HG03439 (cell line): Measurements from ENCODE around the gene RYK.
"Not testable (repeated sequence)": the region's sequence is repeated elsewhere in the genome, so short reads cannot be mapped to it uniquely, and the experiment has no call there.

Source experiments
- ATAC-seq: cut with Tn5 transposase; IDR thresholded peaks from one replicate; pipeline ENCODE4 v1.9.1; 2021; ENCODE audit warnings: mild to moderate bottlenecking, moderate library complexity; ENCODE audit not compliant: unreplicated experiment

Gene RYK

DNA sequence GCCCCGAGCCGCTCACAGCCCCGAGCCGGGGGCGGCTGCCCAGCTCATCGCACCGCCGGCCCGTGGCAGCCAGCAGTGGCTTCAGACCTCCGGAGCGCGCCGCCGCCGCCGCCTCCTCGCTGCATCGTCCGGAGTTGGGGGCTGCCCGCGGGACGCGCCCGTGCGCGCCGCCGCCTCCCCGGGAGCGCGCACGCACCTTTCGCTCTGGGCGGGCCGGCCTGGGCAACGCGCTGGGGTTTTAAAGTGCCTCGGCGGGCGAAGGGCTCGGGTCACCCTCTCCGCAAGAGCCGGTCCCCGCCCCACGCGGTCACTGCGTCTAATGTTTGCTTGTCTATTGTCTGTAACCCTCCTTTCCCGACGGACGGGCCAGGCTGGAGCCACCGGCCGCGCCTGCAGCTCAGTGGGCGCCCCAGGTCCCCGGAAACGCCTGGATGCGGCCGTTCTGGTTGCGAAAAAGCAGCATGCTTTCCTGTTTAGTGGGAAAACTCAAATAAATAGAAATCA, at the start of gene RYK:
Gene RYK, minus strand, starts transcription at position 143 of the 504 bp plus-strand sequence. CDS start 205 bp downstream, outside the sequence.
- ATAC-seq = peak; percentile 87

DNA sequence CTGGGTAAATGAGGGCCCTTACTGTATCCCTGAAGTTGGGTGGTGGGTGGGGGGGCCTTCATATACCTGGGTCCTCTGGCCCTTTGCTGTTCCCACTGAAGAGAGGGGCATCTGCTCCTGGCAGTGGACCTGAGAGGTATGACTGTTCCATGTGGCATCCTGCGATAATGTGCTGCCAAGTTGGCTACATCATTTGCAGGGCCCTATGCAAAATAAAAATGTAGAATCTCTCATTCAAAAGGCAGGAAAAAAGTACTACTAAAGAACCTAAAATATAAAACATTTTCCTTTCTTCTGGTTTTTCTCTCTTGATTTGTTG, 49.2 kb upstream of the RYK start:
- no peak for ATAC-seq

DNA sequence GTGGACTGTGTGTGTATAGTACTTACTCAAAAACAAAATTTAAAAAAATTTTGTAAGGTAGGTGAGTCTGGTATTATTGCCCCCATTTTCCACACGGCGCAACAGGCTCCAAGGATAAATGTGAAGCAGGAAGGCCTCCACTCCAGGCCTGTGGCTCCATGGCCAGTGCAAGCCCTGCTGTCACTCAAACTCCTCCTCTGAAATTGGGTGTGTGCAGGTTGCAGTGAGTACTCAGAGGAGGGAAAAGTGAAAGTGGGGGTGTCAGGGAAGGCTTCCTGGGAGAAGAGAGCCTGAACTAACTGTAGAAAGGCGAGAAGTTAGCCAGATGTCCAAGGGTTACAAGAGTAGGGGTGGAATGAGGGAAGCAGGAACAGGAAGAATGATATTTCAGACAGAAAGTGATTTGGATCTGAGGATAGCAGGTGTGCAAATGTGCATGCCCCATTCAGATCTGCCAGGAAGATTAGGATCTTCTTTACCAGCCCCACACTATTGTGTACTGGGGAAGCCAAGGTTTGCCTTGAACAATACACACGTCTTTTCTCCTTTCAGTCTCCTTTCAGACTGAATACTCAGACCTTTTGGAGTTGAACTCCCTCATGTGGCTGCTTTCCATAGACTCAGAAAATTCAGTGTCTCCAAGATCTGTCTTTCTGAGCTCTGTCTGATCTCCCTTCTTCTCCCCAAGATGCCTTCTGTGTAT, 48.7 kb upstream of the RYK start:
- ATAC-seq = no peak

GRCh38 chr3:134298249-134298648, 47.6 kb upstream of the RYK start:
- no peak for ATAC-seq

- ATAC-seq = no peak
Observed at GRCh38 chr3:134296616-134297015, 46.0 kb upstream of the RYK start.

DNA sequence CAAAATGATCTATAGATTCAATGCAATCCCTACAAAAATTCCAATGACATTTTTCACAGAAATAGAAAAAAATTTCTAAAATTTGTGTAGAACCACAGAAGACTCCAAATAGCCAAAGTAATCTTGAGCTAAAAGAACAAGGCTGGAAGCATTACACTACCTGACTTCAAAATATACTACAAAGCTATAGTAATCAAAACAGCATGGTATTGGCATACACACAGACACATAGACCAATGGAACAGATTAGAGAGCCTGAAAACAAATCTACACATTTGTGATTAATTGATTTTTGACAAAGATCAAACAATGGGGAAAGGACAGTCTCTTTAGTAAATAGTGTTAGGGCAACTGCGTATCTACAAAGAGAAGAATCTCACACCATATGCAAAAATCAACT, 45.3 kb upstream of the RYK start:
- no peak for ATAC-seq

- peak; percentile 100 for ATAC-seq
Observed at GRCh38 chr3:134294302-134295280, 43.9 kb upstream of the RYK start.

GRCh38 chr3:134291319-134292254, 40.9 kb upstream of the RYK start:
- no peak for ATAC-seq

DNA sequence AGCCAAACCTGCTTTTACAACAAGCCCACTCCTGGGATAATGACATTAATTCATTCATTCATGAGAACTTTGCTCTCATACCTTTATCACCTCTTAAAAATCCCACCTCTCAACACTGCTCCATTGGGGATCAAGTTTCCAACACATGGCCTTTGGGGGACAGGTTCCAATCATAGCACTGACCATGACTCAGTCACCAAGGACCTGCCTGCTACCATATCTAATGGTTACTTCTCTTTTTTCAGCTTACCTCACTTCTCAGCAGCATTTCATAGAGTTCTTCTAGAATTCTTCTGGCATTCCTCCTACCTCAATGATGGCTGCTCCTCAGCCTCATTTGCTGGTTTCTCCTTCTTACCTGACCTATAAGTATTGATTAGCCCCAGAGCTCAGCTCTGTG, 36.9 kb upstream of the RYK start:
- no peak for ATAC-seq

DNA sequence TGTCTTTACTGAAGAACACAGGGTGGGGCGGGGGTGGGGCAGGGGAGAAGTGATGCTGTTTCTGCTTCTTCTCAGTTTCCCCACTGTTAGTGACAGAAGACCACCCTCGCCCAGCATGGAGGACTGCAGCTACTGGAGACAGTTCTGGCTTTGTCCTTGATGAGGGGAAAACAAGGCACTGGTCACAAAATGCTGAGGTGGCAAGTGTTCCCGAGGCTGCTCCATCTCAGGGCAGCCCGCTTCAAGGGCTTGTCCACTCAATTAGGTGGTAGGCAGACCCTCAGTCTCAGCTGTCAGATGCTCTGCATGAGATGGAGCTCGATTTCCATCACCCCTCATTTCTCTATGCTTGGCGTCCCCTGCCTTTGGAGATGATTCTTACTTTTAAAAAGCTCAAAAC, 33.8 kb upstream of the RYK start:
- ATAC-seq = no peak

DNA sequence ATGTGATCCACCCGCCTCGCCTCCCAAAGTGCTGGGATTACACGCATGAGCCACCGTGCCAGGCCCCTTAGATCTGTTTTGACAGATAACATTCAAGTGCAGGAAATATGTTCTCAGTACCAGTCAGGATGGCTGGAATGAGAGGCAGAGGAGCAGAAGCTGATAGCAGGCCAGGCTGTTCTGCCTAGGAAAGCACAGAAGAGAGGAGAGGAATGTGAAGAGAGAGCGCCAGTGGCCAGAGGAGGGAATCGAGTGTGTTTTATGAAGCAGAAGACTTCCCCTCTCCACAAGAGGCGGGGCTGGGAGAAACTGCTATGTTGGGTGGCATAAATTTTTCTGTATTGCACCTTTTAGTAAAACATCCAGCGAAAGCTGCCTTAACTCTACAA, 32.0 kb upstream of the RYK start:
- ATAC-seq = no peak

DNA sequence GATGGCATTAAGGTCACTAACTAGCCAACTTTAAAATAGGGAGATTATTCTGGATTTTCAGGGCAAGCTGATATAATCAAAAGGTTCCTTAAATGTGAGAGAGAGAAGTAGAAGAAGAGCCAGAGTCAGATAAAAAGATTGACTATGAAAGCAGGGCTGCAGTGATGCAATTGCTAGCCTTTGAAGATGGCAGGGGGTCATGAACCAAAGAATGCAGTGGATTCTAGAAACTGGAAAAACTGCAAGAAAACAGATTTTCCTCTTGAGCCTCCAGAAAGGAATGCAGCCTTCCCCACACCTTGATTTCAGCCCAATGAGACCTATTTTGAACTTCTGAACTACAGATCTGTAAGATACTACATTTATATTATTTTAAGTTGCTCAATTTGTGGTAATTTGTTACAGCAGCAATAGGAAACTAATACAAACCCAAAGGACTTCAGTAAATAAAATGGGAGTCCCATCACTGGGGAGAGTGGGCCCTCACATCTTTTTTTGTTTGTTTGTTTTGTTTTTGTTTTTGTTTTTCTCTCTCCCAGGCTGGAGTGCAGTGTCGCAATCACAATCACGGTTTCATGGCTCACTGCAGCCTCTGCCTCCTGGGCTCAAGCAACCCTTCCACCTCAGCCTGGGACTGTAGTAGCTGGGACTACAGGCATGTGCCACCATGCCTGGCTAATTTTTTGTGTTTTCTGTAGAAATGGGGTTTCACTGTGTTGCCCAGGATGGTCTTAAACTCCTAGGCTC, 31.4 kb upstream of the RYK start:
- no peak for ATAC-seq

- no peak for ATAC-seq
Observed at GRCh38 chr3:134279466-134279865, 28.8 kb upstream of the RYK start.

DNA sequence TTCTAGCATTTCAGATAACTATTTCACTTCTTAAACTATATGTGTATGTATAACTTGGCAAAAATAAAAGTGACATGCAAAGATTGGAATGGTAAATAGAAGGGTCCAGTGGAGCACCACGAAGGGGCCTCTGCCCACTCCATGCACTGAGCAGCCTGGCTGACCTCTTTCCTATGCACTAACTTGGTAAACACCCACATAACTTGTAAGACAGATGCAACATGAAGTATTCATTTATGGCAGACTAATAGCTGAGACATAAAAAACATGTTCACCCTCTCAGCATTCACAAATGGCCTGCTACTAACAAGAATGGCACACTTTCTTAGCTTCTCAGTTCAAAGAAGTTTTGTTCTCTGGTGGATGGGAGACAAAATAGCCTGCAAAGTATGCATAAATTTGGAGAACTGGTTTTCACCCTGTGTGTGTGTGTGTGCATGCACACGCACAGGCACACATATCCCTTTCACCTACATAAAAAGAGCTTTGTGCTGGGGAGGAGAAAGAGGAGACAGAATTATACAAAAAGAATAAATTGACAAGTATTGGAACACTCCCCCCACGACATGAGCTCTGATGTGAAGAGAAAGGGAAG, 26.5 kb upstream of the RYK start:
- no peak for ATAC-seq

GRCh38 chr3:134276086-134276485, 25.4 kb upstream of the RYK start:
- ATAC-seq = no peak

DNA sequence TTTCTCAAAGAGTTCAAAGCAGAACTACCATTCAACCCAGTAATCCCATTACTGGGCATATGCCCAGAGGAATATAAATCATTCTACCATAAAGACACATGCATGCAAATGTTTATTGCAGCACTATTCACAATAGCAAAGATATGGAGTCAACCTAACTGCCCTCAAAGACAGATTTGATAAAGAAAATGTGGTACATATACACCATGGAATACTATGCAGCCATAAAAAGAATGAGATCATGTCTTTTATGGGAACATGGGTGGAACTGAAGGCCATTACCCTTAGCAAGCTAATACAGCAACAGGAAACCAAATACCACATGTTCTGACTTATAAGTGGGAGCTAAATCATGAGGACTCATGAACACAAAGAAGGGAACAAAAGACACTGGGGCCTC, 24.5 kb upstream of the RYK start:
- not testable (repeated sequence) for ATAC-seq

DNA sequence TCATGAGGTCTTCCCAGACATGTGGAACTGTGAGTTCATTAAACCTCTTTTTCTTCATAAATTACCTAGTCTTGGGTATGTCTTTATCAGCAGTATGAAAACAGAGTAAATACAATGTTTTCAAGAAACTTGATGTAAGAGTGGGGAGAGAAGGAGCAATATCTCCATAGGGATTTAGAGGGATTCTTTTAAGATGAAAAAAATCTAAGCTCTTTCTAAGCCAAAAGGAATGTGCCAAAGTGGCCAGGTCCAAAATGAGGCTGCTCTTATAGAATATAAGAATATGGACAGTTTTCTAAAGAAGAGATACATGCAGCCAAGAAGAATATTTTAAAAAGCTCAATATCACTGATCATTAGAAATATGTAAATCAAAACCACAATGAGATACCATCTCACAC, 23.9 kb upstream of the RYK start:
- ATAC-seq = no peak

DNA sequence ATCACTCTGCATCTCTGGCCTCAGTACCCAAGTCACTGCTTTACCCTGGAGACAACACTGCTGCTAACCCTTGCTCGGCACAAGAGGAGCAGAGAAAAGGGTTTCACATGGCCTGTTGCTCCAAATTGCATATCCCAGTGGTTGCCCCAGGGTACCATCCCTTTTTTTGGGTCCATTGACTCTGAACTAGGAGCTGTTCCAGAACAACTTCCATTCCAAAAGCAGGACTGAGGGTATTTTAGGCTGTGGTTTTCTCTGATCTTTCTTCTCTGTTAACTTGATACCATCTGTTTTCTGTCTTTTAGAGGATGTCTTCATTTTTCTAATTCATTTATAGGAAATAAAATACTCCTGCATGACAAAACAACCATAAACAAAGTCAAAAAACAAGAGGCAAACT, 17.3 kb upstream of the RYK start:
- no peak for ATAC-seq

DNA sequence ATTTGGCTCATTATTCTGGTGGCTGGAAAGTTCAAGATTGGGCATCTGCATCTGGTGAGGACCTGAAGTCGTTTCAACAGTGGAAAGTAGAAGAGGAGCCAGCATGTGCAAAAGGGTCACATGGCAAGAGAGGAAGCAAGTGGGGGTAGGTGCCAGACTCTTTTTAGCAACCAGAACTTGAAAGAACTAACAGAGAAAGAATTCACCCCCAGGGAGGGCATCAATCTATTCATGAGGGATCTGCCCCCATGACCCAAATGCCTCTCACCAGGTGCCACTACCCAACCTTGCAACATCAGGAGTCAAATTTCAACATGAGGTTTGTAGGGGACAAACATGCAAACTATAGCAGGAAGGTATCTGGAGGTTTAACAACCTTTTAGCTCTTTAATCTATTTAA, 10.3 kb upstream of the RYK start:
- ATAC-seq = no peak
